DND-41 (cell line): Measurements from ENCODE around the gene SLC17A7.

ENCODE experiments used
- ATAC-seq: fragments of 200-7000 bp; cut with Tn5 transposase; 3 replicates; pipeline ENCODE4 v1.9.1; 2021; ENCODE audit warnings: low read depth; ENCODE audit not compliant: insufficient read depth
- DNase-seq: peaks from one replicate; pipeline ENCODE4 v3.0.0-alpha.2; 2020
- H2AFZ ChIP-seq: 2 replicates; pipeline ENCODE4 v1.6.0; 2012; ENCODE audit warnings: low read depth, low read length
- H3K27ac ChIP-seq: 2 replicates; pipeline ENCODE4 v1.5.1; 2012; ENCODE audit warnings: low read length, inconsistent platforms
- H3K27me3 ChIP-seq: fragments of 200-600 bp; sonication (generic); 2 replicates; pipeline ENCODE4 v1.6.0; 2012; ENCODE audit warnings: low read length, mild to moderate bottlenecking, inconsistent platforms; ENCODE audit not compliant: insufficient read depth, poor library complexity
- H3K36me3 ChIP-seq: 2 replicates; pipeline ENCODE4 v1.5.1; 2012; ENCODE audit warnings: low read length, inconsistent platforms; ENCODE audit not compliant: insufficient read depth
- H3K4me1 ChIP-seq: 2 replicates; pipeline ENCODE4 v1.5.1; 2012; ENCODE audit warnings: mild to moderate bottlenecking, low read length; ENCODE audit not compliant: insufficient read depth
- H3K4me2 ChIP-seq: 2 replicates; pipeline ENCODE4 v1.6.0; 2012; ENCODE audit warnings: mild to moderate bottlenecking, moderate library complexity, low read length, inconsistent platforms; ENCODE audit not compliant: insufficient read depth
- H3K4me3 ChIP-seq, 2 experiments: fragments of 200-600 bp in 1 of 2; shearing (Covaris generic) in 1 of 2; 2 replicates each; pipeline ENCODE4 v1.5.1; 2012 to 2016; ENCODE audit warnings: inconsistent platforms in 2 of 2, low read length in 2 of 2, mild to moderate bottlenecking in 2 of 2, low read depth in 1 of 2, moderate library complexity in 1 of 2
- H3K79me2 ChIP-seq: 2 replicates; pipeline ENCODE4 v1.6.0; 2012; ENCODE audit warnings: low read length, inconsistent platforms; ENCODE audit not compliant: insufficient read depth
- H3K9ac ChIP-seq: 2 replicates; pipeline ENCODE4 v1.6.0; 2012; ENCODE audit warnings: low read depth, mild to moderate bottlenecking, inconsistent platforms, low read length, moderate library complexity
- H3K9me3 ChIP-seq: 2 replicates; pipeline ENCODE4 v1.5.1; 2012; ENCODE audit warnings: low read length, moderate library complexity, mild to moderate bottlenecking, inconsistent platforms; ENCODE audit not compliant: insufficient read depth, severe bottlenecking
- H4K20me1 ChIP-seq: 2 replicates; pipeline ENCODE4 v1.6.0; 2012; ENCODE audit warnings: low read length; ENCODE audit not compliant: insufficient read depth
- EZH2 ChIP-seq: IDR thresholded peaks from 3 replicates; pipeline ENCODE4 v1.6.1; 2012; ENCODE audit warnings: borderline replicate concordance, low read depth, mild to moderate bottlenecking, moderate library complexity, low read length, inconsistent platforms; ENCODE audit not compliant: severe bottlenecking
- TF ChIP-seq, protein P1 (sequence below): IDR thresholded peaks from 2 replicates; pipeline ENCODE4 v1.5.1; 2012; ENCODE audit warnings: borderline replicate concordance, low read length, moderate library complexity, mild to moderate bottlenecking; ENCODE audit not compliant: poor library complexity, severe bottlenecking; ENCODE audit errors: extremely low read depth

SLC17A7 gene

DNA sequence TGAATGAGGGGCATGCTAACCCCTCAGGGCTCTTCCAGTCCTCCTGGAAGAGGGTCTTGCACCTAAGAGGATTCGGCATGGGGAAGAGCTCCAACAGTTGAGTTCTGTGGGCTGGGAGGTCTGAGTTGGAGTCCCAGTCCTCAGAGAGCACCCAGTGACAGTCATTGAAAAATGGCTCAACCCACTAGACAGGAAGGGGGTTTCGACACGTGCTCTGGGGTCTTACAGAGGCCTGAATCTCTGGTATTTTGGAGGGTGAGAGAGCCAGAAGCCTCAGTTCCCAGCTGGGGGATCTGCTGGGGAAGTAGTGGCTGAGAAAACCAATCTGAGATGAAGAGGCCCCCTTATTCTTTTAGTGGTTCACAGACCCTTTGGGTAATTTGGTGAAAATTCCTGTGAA lies 27.1 kb downstream of the SLC17A7 start:
- no peak overlapping the region for H2AFZ ChIP-seq
- peaks cover 7% of the 10 kb centered on the region for H3K4me1 ChIP-seq
- no peak overlapping the region for H3K27ac ChIP-seq
- H3K9ac ChIP-seq, result no peak overlapping the region
- peaks cover 10% of the 10 kb centered on the region for H3K27me3 ChIP-seq
- H3K4me2 ChIP-seq, result no peak overlapping the region
- DNase-seq, result no peak
- no peaks in the 10 kb centered on the region for H3K79me2 ChIP-seq
- no peak for ATAC-seq
- no peaks in the 10 kb centered on the region for H3K36me3 ChIP-seq
- H3K4me3 ChIP-seq, result no peak overlapping the region
- no peaks in the 10 kb centered on the region for H4K20me1 ChIP-seq
- TF ChIP-seq, protein P1, sequence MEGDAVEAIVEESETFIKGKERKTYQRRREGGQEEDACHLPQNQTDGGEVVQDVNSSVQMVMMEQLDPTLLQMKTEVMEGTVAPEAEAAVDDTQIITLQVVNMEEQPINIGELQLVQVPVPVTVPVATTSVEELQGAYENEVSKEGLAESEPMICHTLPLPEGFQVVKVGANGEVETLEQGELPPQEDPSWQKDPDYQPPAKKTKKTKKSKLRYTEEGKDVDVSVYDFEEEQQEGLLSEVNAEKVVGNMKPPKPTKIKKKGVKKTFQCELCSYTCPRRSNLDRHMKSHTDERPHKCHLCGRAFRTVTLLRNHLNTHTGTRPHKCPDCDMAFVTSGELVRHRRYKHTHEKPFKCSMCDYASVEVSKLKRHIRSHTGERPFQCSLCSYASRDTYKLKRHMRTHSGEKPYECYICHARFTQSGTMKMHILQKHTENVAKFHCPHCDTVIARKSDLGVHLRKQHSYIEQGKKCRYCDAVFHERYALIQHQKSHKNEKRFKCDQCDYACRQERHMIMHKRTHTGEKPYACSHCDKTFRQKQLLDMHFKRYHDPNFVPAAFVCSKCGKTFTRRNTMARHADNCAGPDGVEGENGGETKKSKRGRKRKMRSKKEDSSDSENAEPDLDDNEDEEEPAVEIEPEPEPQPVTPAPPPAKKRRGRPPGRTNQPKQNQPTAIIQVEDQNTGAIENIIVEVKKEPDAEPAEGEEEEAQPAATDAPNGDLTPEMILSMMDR, result no peak
- no peak for TF ChIP-seq EZH2
- no peaks in the 10 kb centered on the region for H3K9me3 ChIP-seq

DNA sequence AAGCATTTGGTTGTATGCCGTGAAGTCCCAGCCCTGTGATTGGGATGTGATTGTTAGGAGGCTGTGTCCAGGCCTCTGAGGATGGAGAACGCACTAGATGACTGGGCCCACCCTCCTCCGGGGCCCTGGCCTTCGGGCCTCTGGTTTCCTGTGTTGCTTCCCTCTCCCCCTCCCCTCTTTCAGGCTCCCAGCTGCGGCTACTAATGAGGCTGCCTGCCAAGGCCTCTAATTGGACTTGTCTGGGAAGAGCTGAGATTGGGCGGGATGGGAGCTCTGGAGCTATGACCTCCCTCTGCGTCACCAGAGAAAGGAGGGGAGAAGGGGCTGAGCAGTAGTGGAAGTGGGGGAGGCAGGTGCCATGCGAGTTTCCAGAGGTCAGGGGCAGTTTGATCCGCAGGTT lies 28.0 kb downstream of the SLC17A7 start:
- H3K4me2 ChIP-seq, result no peak overlapping the region
- no peak overlapping the region for H3K4me3 ChIP-seq
- peaks cover 7% of the 10 kb centered on the region for H3K27me3 ChIP-seq
- DNase-seq (no peak), ATAC-seq (no peak)
- H3K9ac ChIP-seq, result no peak overlapping the region
- peaks cover 10% of the 10 kb centered on the region for H3K4me1 ChIP-seq
- no peak overlapping the region for H2AFZ ChIP-seq
- no peaks in the 10 kb centered on the region for H4K20me1 ChIP-seq
- no peaks in the 10 kb centered on the region for H3K36me3 ChIP-seq
- H3K9me3 ChIP-seq, result no peaks in the 10 kb centered on the region
- H3K27ac ChIP-seq, result no peak overlapping the region
- TF ChIP-seq, protein P1, result no peak
- no peak for TF ChIP-seq EZH2
- H3K79me2 ChIP-seq, result no peaks in the 10 kb centered on the region

DNA sequence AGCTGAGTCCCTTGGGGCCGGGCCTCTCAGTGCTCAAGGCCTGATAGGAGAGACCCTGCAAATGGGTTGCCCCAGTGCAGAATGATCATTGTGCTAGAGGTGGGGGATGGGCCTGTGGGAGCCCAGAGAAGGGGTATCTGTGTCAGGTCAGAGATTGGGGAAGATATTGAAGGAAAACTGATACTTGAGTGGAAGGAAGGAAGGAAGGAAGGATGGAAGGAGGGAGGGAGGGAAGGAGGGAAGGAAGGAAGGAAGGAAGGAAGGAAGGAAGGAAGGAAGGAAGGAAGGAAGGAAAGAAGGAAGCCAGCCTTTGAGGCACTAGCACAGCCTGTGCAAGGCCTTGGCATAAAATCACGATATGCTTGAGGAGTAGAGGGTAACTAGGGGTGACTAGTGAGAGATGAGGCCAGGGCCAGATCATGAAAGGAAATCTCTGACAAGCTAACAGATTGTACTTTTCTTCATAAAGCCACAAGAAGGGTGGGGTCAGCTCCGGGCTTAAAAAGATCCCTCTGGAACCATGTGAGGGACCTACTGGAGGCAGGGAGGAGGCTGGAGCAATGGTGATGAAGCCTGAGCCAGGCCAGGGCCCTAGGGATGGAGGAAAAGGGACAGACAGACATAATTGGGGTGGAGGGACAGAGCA lies 29.5 kb downstream of the SLC17A7 start:
- Histone ChIP-seq H3K27ac (no peak overlapping the region), H3K4me2 (no peak overlapping the region), H3K27me3 (no peaks in the 10 kb centered on the region), H3K9me3 (no peaks in the 10 kb centered on the region), H3K36me3 (no peaks in the 10 kb centered on the region), H3K4me3 (no peak overlapping the region), H3K4me1 (peaks cover 10% of the 10 kb centered on the region), H4K20me1 (no peaks in the 10 kb centered on the region), H2AFZ (no peak overlapping the region), H3K9ac (no peak overlapping the region), H3K79me2 (no peaks in the 10 kb centered on the region)
- TF ChIP-seq, protein P1, result no peak
- no peak for TF ChIP-seq EZH2
- no peak for ATAC-seq
- no peak for DNase-seq
